ENCODE measurements around the gene CCNY. TPM values are rescaled to one million over a fixed set of nuclear protein-coding genes. Genes with fewer than 3 reads are reported as not detected.

Gene CCNY
- total RNA-seq, 2 donors from 2014 or later = 31.6 to 54.0 TPM

GRCh38 chr10:35574924-35575352 lies 238.6 kb downstream of the CCNY start:
- no peaks in the 10 kb centered on the region for H3K27me3 ChIP-seq (replicated peaks; ENCODE audit: insufficient read depth)
- no peak for DNase-seq (ENCODE audit: low spot score)
- H3K27ac ChIP-seq = no peak overlapping the region
- H3K4me3 ChIP-seq = no peak overlapping the region
- intact Hi-C loops (cut with DNase I) = no loop called here
- TF ChIP-seq POLR2A (IDR thresholded peaks at IDR 0.05) = no peak
- no peak for TF ChIP-seq CTCF (IDR thresholded peaks at IDR 0.05)
- TF ChIP-seq POLR2AphosphoS5 (IDR thresholded peaks at IDR 0.05) = no peak
- no peaks in the 10 kb centered on the region for H3K4me1 ChIP-seq (replicated peaks)
- 82% methylated on average over 9 of the region's 9 CpGs for WGBS
- H3K9me3 ChIP-seq = no peaks in the 10 kb centered on the region
- H3K36me3 ChIP-seq = no peaks in the 10 kb centered on the region

- Histone ChIP-seq H3K4me3 (no peak overlapping the region), H3K27me3 (replicated peaks; ENCODE audit: insufficient read depth) (no peaks in the 10 kb centered on the region), H3K27ac (no peak overlapping the region), H3K4me1 (replicated peaks) (no peaks in the 10 kb centered on the region), H3K9me3 (no peaks in the 10 kb centered on the region), H3K36me3 (no peaks in the 10 kb centered on the region)
- WGBS = 93% methylated on average over 9 of the region's 9 CpGs
- no peak for TF ChIP-seq POLR2AphosphoS5 (IDR thresholded peaks at IDR 0.05)
- no peak for TF ChIP-seq POLR2A (IDR thresholded peaks at IDR 0.05)
- intact Hi-C loops (cut with DNase I) = no loop called here
- no peak for DNase-seq (ENCODE audit: low spot score)
These were observed 239.3 kb downstream of the CCNY start for GRCh38 chr10:35575640-35576039.

- H3K4me3 ChIP-seq = no peak overlapping the region
- H3K9me3 ChIP-seq = no peaks in the 10 kb centered on the region
- WGBS = 94% methylated on average over 3 of the region's 3 CpGs
- H3K27me3 ChIP-seq (replicated peaks; ENCODE audit: insufficient read depth) = no peaks in the 10 kb centered on the region
- no peak for DNase-seq (ENCODE audit: low spot score)
- intact Hi-C loops (cut with DNase I) = no loop called here
- TF ChIP-seq POLR2A (IDR thresholded peaks at IDR 0.05) = no peak
- no peak for TF ChIP-seq POLR2AphosphoS5 (IDR thresholded peaks at IDR 0.05)
- no peak for TF ChIP-seq CTCF (IDR thresholded peaks at IDR 0.05)
- H3K36me3 ChIP-seq = no peaks in the 10 kb centered on the region
- no peak overlapping the region for H3K27ac ChIP-seq
- no peaks in the 10 kb centered on the region for H3K4me1 ChIP-seq (replicated peaks)
These were observed 240.4 kb downstream of the CCNY start for GRCh38 chr10:35576730-35577129.

- DNase-seq (ENCODE audit: low spot score) = no peak
- no peaks in the 10 kb centered on the region for H3K9me3 ChIP-seq
- no peaks in the 10 kb centered on the region for H3K36me3 ChIP-seq
- TF ChIP-seq CTCF (IDR thresholded peaks at IDR 0.05) (no peak), POLR2AphosphoS5 (IDR thresholded peaks at IDR 0.05) (no peak), POLR2A (IDR thresholded peaks at IDR 0.05) (no peak)
- 65% methylated on average over 7 of the region's 7 CpGs for WGBS
- H3K4me1 ChIP-seq (replicated peaks) = no peaks in the 10 kb centered on the region
- H3K27ac ChIP-seq = no peak overlapping the region
- H3K4me3 ChIP-seq = no peak overlapping the region
- no peaks in the 10 kb centered on the region for H3K27me3 ChIP-seq (replicated peaks; ENCODE audit: insufficient read depth)
- intact Hi-C loops (cut with DNase I) = no loop called here
These were observed 241.8 kb downstream of the CCNY start for GRCh38 chr10:35577926-35578617.

DNA sequence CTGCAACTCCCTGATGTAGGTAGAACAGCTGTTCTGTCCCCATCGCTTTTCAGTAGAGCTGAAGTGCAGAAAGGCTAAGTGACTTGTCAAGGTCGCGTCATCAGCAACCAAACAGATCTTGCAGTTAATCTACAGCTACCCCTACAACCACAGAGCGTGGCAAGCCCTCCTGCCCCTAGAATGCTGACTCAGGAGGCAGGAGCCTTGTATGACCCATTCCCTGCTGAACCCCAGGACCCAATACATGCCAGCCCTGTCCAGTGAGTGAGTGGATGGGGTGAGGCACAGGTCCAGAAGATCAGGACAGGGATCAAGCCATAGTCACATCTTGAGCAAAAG lies 242.3 kb downstream of the CCNY start:
- TF ChIP-seq POLR2AphosphoS5 (IDR thresholded peaks at IDR 0.05) (no peak), POLR2A (IDR thresholded peaks at IDR 0.05) (no peak), CTCF (IDR thresholded peaks at IDR 0.05) (no peak)
- H3K27ac ChIP-seq = no peak overlapping the region
- intact Hi-C loops (cut with DNase I) = no loop called here
- no peaks in the 10 kb centered on the region for H3K36me3 ChIP-seq
- no peaks in the 10 kb centered on the region for H3K9me3 ChIP-seq
- 87% methylated on average over 4 of the region's 4 CpGs for WGBS
- no peak overlapping the region for H3K4me3 ChIP-seq
- H3K4me1 ChIP-seq (replicated peaks) = no peaks in the 10 kb centered on the region
- no peak for DNase-seq (ENCODE audit: low spot score)
- no peaks in the 10 kb centered on the region for H3K27me3 ChIP-seq (replicated peaks; ENCODE audit: insufficient read depth)

Data from prostate gland (tissue), 2 donors.